ENCODE measurements around the gene SLC22A7.

- TF ChIP-seq SUZ12 (IDR thresholded peaks at IDR 0.05) = no peak
- TF ChIP-seq FOXK2 (IDR thresholded peaks at IDR 0.05) = no peak
- TF ChIP-seq SP1 (IDR thresholded peaks at IDR 0.05) = no peak
- no peak for TF ChIP-seq PKNOX1 (IDR thresholded peaks at IDR 0.05)
- TF ChIP-seq ZNF384 (IDR thresholded peaks at IDR 0.05) = no peak
- no peak for TF ChIP-seq FOXA1 (IDR thresholded peaks at IDR 0.05)
- TF ChIP-seq TARDBP (IDR thresholded peaks at IDR 0.05) = no peak
- TF ChIP-seq BHLHE40 (IDR thresholded peaks at IDR 0.05; ENCODE audit: borderline replicate concordance) = no peak
- TF ChIP-seq ELF4 (IDR thresholded peaks at IDR 0.05) = no peak
- TF ChIP-seq ARNT (IDR thresholded peaks at IDR 0.05) = no peak
- no peak for TF ChIP-seq HDGF (IDR thresholded peaks at IDR 0.05; ENCODE audit: borderline replicate concordance)
- TF ChIP-seq NFRKB (IDR thresholded peaks at IDR 0.05) = no peak
- no peak for TF ChIP-seq FOXM1 (IDR thresholded peaks at IDR 0.05; ENCODE audit: borderline replicate concordance)
- TF ChIP-seq L3MBTL2 (conservative IDR thresholded peaks at IDR 0.05) = no peak
These were observed 39.0 kb upstream of the SLC22A7 start for GRCh38 chr6:43258807-43259686.
